Measurements from ENCODE around the gene GUCY1A1.

The GUCY1A1 gene

GRCh38 chr4:155709918-155710317 is 43.3 kb downstream of the GUCY1A1 start:
- no peaks in the 10 kb centered on the region for H3K27me3 Mint-ChIP-seq
- no peak overlapping the region for H3K4me3 Mint-ChIP-seq
- no peaks in the 10 kb centered on the region for H3K36me3 Mint-ChIP-seq (ENCODE audit: insufficient read depth)
- DNase-seq (no peak), ATAC-seq (replicated peaks) (no peak)
- no peaks in the 10 kb centered on the region for H3K9me3 Mint-ChIP-seq
- H3K4me1 Mint-ChIP-seq (ENCODE audit: low read depth in 2 of 2): no peaks in the 10 kb centered on the region
- no peak overlapping the region for H3K27ac Mint-ChIP-seq

GRCh38 chr4:155711556-155711955 is 44.9 kb downstream of the GUCY1A1 start:
- H3K27me3 Mint-ChIP-seq: no peaks in the 10 kb centered on the region
- ATAC-seq (replicated peaks) (no peak), DNase-seq (no peak)
- H3K4me3 Mint-ChIP-seq: no peak overlapping the region
- no peaks in the 10 kb centered on the region for H3K4me1 Mint-ChIP-seq (ENCODE audit: low read depth in 2 of 2)
- H3K27ac Mint-ChIP-seq: no peak overlapping the region
- H3K36me3 Mint-ChIP-seq (ENCODE audit: insufficient read depth): no peaks in the 10 kb centered on the region
- H3K9me3 Mint-ChIP-seq: no peaks in the 10 kb centered on the region

GRCh38 chr4:155712846-155713245 is 46.2 kb downstream of the GUCY1A1 start:
- Mint-ChIP-seq H3K36me3 (ENCODE audit: insufficient read depth) (no peaks in the 10 kb centered on the region), H3K27ac (no peak overlapping the region), H3K27me3 (no peaks in the 10 kb centered on the region), H3K4me3 (no peak overlapping the region), H3K4me1 (ENCODE audit: low read depth in 2 of 2) (no peaks in the 10 kb centered on the region), H3K9me3 (peaks cover 0 to 2% of the 10 kb centered on the region in 2 donors)
- no peak for ATAC-seq (replicated peaks)
- DNase-seq: no peak

GRCh38 chr4:155713911-155714310 is 47.3 kb downstream of the GUCY1A1 start:
- H3K27ac Mint-ChIP-seq: no peak overlapping the region
- H3K36me3 Mint-ChIP-seq (ENCODE audit: insufficient read depth): no peaks in the 10 kb centered on the region
- no peak overlapping the region for H3K4me3 Mint-ChIP-seq
- no peak for ATAC-seq (replicated peaks)
- H3K9me3 Mint-ChIP-seq: peaks cover 0 to 2% of the 10 kb centered on the region in 2 donors
- H3K27me3 Mint-ChIP-seq: no peaks in the 10 kb centered on the region
- DNase-seq: no peak
- no peaks in the 10 kb centered on the region for H3K4me1 Mint-ChIP-seq (ENCODE audit: low read depth in 2 of 2)

- ATAC-seq (replicated peaks) (no peak), DNase-seq (no peak)
- no peaks in the 10 kb centered on the region for H3K36me3 Mint-ChIP-seq (ENCODE audit: insufficient read depth)
- H3K4me1 Mint-ChIP-seq (ENCODE audit: low read depth in 2 of 2): no peaks in the 10 kb centered on the region
- peaks cover 4 to 7% of the 10 kb centered on the region in 2 donors for H3K9me3 Mint-ChIP-seq
- H3K27me3 Mint-ChIP-seq: no peaks in the 10 kb centered on the region
- no peak overlapping the region for H3K27ac Mint-ChIP-seq
- H3K4me3 Mint-ChIP-seq: no peak overlapping the region
These were observed 55.7 kb downstream of the GUCY1A1 start for GRCh38 chr4:155722336-155722735.

GRCh38 chr4:155722816-155723499 is 56.3 kb downstream of the GUCY1A1 start:
- no peak overlapping the region for H3K27ac Mint-ChIP-seq

GRCh38 chr4:155724731-155725130 is 58.1 kb downstream of the GUCY1A1 start:
- DNase-seq (no peak), ATAC-seq (replicated peaks) (no peak)
- no peaks in the 10 kb centered on the region for H3K4me1 Mint-ChIP-seq (ENCODE audit: low read depth in 2 of 2)
- H3K9me3 Mint-ChIP-seq: peaks cover 4 to 7% of the 10 kb centered on the region in 2 donors
- H3K27me3 Mint-ChIP-seq: no peaks in the 10 kb centered on the region
- no peak overlapping the region for H3K27ac Mint-ChIP-seq
- H3K36me3 Mint-ChIP-seq (ENCODE audit: insufficient read depth): no peaks in the 10 kb centered on the region
- H3K4me3 Mint-ChIP-seq: no peak overlapping the region

More at GRCh38 chr4:155722816-155723499, 56.3 kb downstream of the GUCY1A1 start:
- DNase-seq (no peak), ATAC-seq (replicated peaks) (no peak)
- Mint-ChIP-seq H3K4me3 (no peak overlapping the region), H3K27me3 (no peaks in the 10 kb centered on the region), H3K9me3 (peaks cover 4 to 7% of the 10 kb centered on the region in 2 donors), H3K36me3 (ENCODE audit: insufficient read depth) (no peaks in the 10 kb centered on the region), H3K4me1 (ENCODE audit: low read depth in 2 of 2) (no peaks in the 10 kb centered on the region)

- Mint-ChIP-seq H3K4me1 (ENCODE audit: low read depth in 2 of 2) (no peaks in the 10 kb centered on the region), H3K4me3 (no peak overlapping the region), H3K27me3 (no peaks in the 10 kb centered on the region), H3K9me3 (no peaks in the 10 kb centered on the region), H3K27ac (no peak overlapping the region), H3K36me3 (ENCODE audit: insufficient read depth) (no peaks in the 10 kb centered on the region)
- ATAC-seq (replicated peaks) (no peak), DNase-seq (no peak)
These were observed 67.4 kb downstream of the GUCY1A1 start for GRCh38 chr4:155734065-155734464.

GRCh38 chr4:155734951-155735350 is 68.3 kb downstream of the GUCY1A1 start:
- no peak overlapping the region for H3K4me3 Mint-ChIP-seq
- no peak for ATAC-seq (replicated peaks)
- no peak for DNase-seq
- no peak overlapping the region for H3K27ac Mint-ChIP-seq
- H3K9me3 Mint-ChIP-seq: no peaks in the 10 kb centered on the region
- H3K36me3 Mint-ChIP-seq (ENCODE audit: insufficient read depth): no peaks in the 10 kb centered on the region
- H3K27me3 Mint-ChIP-seq: no peaks in the 10 kb centered on the region
- no peaks in the 10 kb centered on the region for H3K4me1 Mint-ChIP-seq (ENCODE audit: low read depth in 2 of 2)

GRCh38 chr4:155735496-155735895 is 68.8 kb downstream of the GUCY1A1 start:
- Mint-ChIP-seq H3K4me3 (no peak overlapping the region), H3K9me3 (no peaks in the 10 kb centered on the region), H3K36me3 (ENCODE audit: insufficient read depth) (no peaks in the 10 kb centered on the region), H3K27me3 (no peaks in the 10 kb centered on the region), H3K4me1 (ENCODE audit: low read depth in 2 of 2) (no peaks in the 10 kb centered on the region), H3K27ac (no peak overlapping the region)
- no peak for DNase-seq
- no peak for ATAC-seq (replicated peaks)

- no peaks in the 10 kb centered on the region for H3K36me3 Mint-ChIP-seq (ENCODE audit: insufficient read depth)
- H3K4me1 Mint-ChIP-seq (ENCODE audit: low read depth in 2 of 2): no peaks in the 10 kb centered on the region
- DNase-seq: no peak
- H3K9me3 Mint-ChIP-seq: peaks cover 0 to 2% of the 10 kb centered on the region in 2 donors
- no peaks in the 10 kb centered on the region for H3K27me3 Mint-ChIP-seq
- no peak for ATAC-seq (replicated peaks)
- H3K27ac Mint-ChIP-seq: no peak overlapping the region
- H3K4me3 Mint-ChIP-seq: no peak overlapping the region
These were observed 71.9 kb downstream of the GUCY1A1 start for GRCh38 chr4:155738548-155738947.

- Mint-ChIP-seq H3K4me3 (no peak overlapping the region), H3K27me3 (no peaks in the 10 kb centered on the region)
These were observed 74.9 kb downstream of the GUCY1A1 start for GRCh38 chr4:155741546-155741945.

GRCh38 chr4:155742310-155743015 is 75.8 kb downstream of the GUCY1A1 start:
- ATAC-seq (replicated peaks) (no peak), DNase-seq (no peak)
- Mint-ChIP-seq H3K27me3 (no peaks in the 10 kb centered on the region), H3K4me3 (no peak overlapping the region), H3K4me1 (ENCODE audit: low read depth in 2 of 2) (no peaks in the 10 kb centered on the region), H3K36me3 (ENCODE audit: insufficient read depth) (no peaks in the 10 kb centered on the region), H3K27ac (no peak overlapping the region), H3K9me3 (peaks cover 0 to 2% of the 10 kb centered on the region in 2 donors)

More at GRCh38 chr4:155741546-155741945, 74.9 kb downstream of the GUCY1A1 start:
- Mint-ChIP-seq H3K9me3 (peaks cover 0 to 2% of the 10 kb centered on the region in 2 donors), H3K36me3 (ENCODE audit: insufficient read depth) (no peaks in the 10 kb centered on the region), H3K4me1 (ENCODE audit: low read depth in 2 of 2) (no peaks in the 10 kb centered on the region), H3K27ac (no peak overlapping the region)
- ATAC-seq (replicated peaks) (no peak), DNase-seq (no peak)

- H3K27ac Mint-ChIP-seq: no peak overlapping the region
- no peak for DNase-seq
These were observed 79.3 kb downstream of the GUCY1A1 start for GRCh38 chr4:155745984-155746383.

More at GRCh38 chr4:155745984-155746383, 79.3 kb downstream of the GUCY1A1 start:
- Mint-ChIP-seq H3K4me3 (no peak overlapping the region), H3K9me3 (peaks cover 0 to 2% of the 10 kb centered on the region in 2 donors), H3K4me1 (ENCODE audit: low read depth in 2 of 2) (no peaks in the 10 kb centered on the region), H3K36me3 (ENCODE audit: insufficient read depth) (no peaks in the 10 kb centered on the region), H3K27me3 (no peaks in the 10 kb centered on the region)
- ATAC-seq (replicated peaks): no peak
